ENCODE data around the gene HCFC2.

DNA sequence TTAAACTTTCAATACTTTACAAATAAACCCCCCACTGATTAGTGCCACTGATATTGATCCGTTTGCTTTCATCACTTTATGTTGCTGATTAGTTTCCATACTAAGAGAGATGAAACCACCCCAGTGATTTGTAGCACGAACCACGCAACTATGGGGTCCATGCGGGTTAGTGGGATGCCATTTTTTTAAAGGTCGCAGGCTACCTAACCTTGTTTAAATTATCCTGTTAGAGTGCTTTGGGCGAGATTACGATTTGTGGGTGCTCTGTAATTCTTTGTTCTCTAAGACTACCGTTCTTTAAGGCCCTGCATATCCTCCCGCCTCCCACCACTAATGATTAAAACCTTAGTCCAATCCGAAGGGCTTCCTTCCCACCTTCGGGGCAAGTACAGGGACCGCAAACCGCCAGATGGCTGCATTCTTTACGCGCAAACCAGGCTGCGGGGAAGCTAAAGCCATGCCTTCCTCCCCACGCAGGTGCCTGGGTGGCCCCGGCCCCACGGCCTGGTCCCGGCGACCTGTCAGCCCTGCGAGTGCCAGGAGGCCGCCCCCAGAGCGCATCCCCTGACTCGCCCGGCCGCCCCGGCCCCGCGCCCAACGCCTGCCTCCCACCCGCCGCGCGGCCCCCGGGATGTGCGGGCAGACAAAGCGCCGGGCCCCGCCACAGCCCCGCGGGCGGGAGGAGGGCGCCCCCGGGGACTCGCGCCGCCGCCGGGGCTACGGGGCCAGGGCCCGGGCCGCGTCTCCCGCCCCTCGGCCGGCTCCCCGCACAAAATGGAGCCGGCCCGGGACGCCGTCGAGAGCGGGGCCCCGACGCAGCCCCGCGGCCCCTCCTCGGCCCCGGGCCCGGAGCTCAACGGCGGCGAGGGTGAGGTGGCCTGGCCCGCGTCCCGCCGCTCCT lies 72.9 kb downstream of the HCFC2 start:
- TF ChIP-seq EZH2 (IDR thresholded peaks at IDR 0.05), result no peak
- TF ChIP-seq POLR2AphosphoS5 (IDR thresholded peaks at IDR 0.05; ENCODE audit: borderline replicate concordance, low read depth, low read length), result peak; percentile 57; the same call in 1 of the 2 replicates
